Activated CD8-positive, alpha-beta T cell treated with anti-CD3 and anti-CD28 coated beads for 36 hours (primary cell): ENCODE data around the gene GABBR2. TPM values are rescaled to one million over a fixed set of nuclear protein-coding genes. Genes with fewer than 3 reads are reported as not detected.

ENCODE experiments used
- ATAC-seq: fragments of 200-7000 bp; cut with Tn5 transposase; one replicate; pipeline ENCODE4 v1.10.0; 2021; ENCODE audit warnings: mild to moderate bottlenecking, moderate library complexity
- CTCF ChIA-PET: fragments of 350-600 bp; sonication (Branson Sonifier 250); formaldehyde crosslinking; loops from one replicate; lab custom pipeline; 2021; ENCODE audit warnings: antibody characterized with exemption; lab: Charles Lee
- POLR2A ChIA-PET: fragments of 350-600 bp; sonication (Branson Sonifier 250); formaldehyde crosslinking; loops from one replicate; lab custom pipeline; 2021; ENCODE audit warnings: antibody characterized with exemption; lab: Charles Lee
- DNase-seq: peaks from one replicate; pipeline ENCODE4 v3.0.0-alpha.2; 2020
- H3K27ac Mint-ChIP-seq: one replicate; pipeline ENCODE4 v1.8.0; 2021; ENCODE audit warnings: mild to moderate bottlenecking, mixed read lengths
- H3K27me3 Mint-ChIP-seq: one replicate; pipeline ENCODE4 v1.8.0; 2021; ENCODE audit warnings: mixed read lengths
- H3K36me3 Mint-ChIP-seq: one replicate; pipeline ENCODE4 v1.8.0; 2021; ENCODE audit warnings: low read depth, mixed read lengths
- H3K4me1 Mint-ChIP-seq: one replicate; pipeline ENCODE4 v1.8.0; 2021; ENCODE audit warnings: low read depth, mixed read lengths
- H3K4me3 Mint-ChIP-seq: one replicate; pipeline ENCODE4 v1.8.0; 2021; ENCODE audit warnings: mild to moderate bottlenecking, moderate library complexity, mixed read lengths
- H3K9me3 Mint-ChIP-seq: one replicate; pipeline ENCODE4 v1.8.0; 2021; ENCODE audit warnings: mixed read lengths
- CTCF ChIP-seq: fragments of 200-600 bp; IDR thresholded peaks from one replicate; pipeline ENCODE4 v1.8.0; 2022; ENCODE audit warnings: antibody characterized with exemption, mild to moderate bottlenecking
- intact Hi-C: fragments of 100-400 bp; cut with micrococcal nuclease; formaldehyde crosslinking; loops from one replicate; pipeline ENCODE4 v1.10.0; 2022
- total RNA-seq, 2 experiments: library from RNA; stranded (reverse); gene quantifications; one replicate each; pipeline ENCODE4 v1.2.3, GENCODE V29; 2021

GABBR2 gene
- total RNA-seq, 2 experiments from 2014 or later: not detected

- intact Hi-C loops: no loop called here
- ChIA-PET CTCF (no interaction called here), POLR2A (no interaction called here)
- Mint-ChIP-seq H3K4me1 (no peaks in the 10 kb centered on the region), H3K27me3 (peaks cover 7% of the 10 kb centered on the region), H3K27ac (no peak overlapping the region), H3K36me3 (no peaks in the 10 kb centered on the region), H3K4me3 (no peak overlapping the region), H3K9me3 (no peaks in the 10 kb centered on the region)
- no peak for TF ChIP-seq CTCF
- ATAC-seq: no peak
- no peak for DNase-seq
These were observed 302.3 kb downstream of the GABBR2 start for GRCh38 chr9:98406469-98406868.

- ATAC-seq (no peak), DNase-seq (no peak)
- intact Hi-C loops: no loop called here
- Mint-ChIP-seq H3K27me3 (peaks cover 7% of the 10 kb centered on the region), H3K4me3 (no peak overlapping the region), H3K4me1 (no peaks in the 10 kb centered on the region), H3K27ac (no peak overlapping the region), H3K36me3 (no peaks in the 10 kb centered on the region), H3K9me3 (no peaks in the 10 kb centered on the region)
- ChIA-PET CTCF (no interaction called here), POLR2A (no interaction called here)
- TF ChIP-seq CTCF: no peak
These were observed 304.5 kb downstream of the GABBR2 start for GRCh38 chr9:98404237-98404636.

- ATAC-seq (no peak), DNase-seq (no peak)
- no peak overlapping the region for H3K27ac Mint-ChIP-seq
- ChIA-PET CTCF (no interaction called here), POLR2A (interaction anchor here (0.6 kb wide), 1 partner anchor 301 kb away, joined by 3 read pairs; no protein-coding TSS in a partner anchor)
- no peaks in the 10 kb centered on the region for H3K9me3 Mint-ChIP-seq
- no peaks in the 10 kb centered on the region for H3K36me3 Mint-ChIP-seq
- H3K4me1 Mint-ChIP-seq: no peaks in the 10 kb centered on the region
- intact Hi-C loops: no loop called here
- peaks cover 3% of the 10 kb centered on the region for H3K27me3 Mint-ChIP-seq
- TF ChIP-seq CTCF: no peak
- no peak overlapping the region for H3K4me3 Mint-ChIP-seq
These were observed 305.0 kb downstream of the GABBR2 start for GRCh38 chr9:98403715-98404114.

- H3K27ac Mint-ChIP-seq: no peak overlapping the region
- H3K4me3 Mint-ChIP-seq: no peak overlapping the region
- H3K9me3 Mint-ChIP-seq: no peaks in the 10 kb centered on the region
- intact Hi-C loops: no loop called here
- CTCF ChIA-PET: no interaction called here
- no peak for DNase-seq
- no peaks in the 10 kb centered on the region for H3K4me1 Mint-ChIP-seq
- POLR2A ChIA-PET: no interaction called here
- no peaks in the 10 kb centered on the region for H3K36me3 Mint-ChIP-seq
- ATAC-seq: no peak
- no peak for TF ChIP-seq CTCF
- peaks cover 2% of the 10 kb centered on the region for H3K27me3 Mint-ChIP-seq
These were observed 306.5 kb downstream of the GABBR2 start for GRCh38 chr9:98402019-98402840.

GRCh38 chr9:98401140-98402018, 307.4 kb downstream of the GABBR2 start:
- intact Hi-C loops: no loop called here
- no peaks in the 10 kb centered on the region for H3K9me3 Mint-ChIP-seq
- H3K27ac Mint-ChIP-seq: no peak overlapping the region
- H3K27me3 Mint-ChIP-seq: peaks cover 2% of the 10 kb centered on the region
- no peaks in the 10 kb centered on the region for H3K4me1 Mint-ChIP-seq
- H3K4me3 Mint-ChIP-seq: no peak overlapping the region
- TF ChIP-seq CTCF: no peak
- H3K36me3 Mint-ChIP-seq: no peaks in the 10 kb centered on the region
- ChIA-PET POLR2A (no interaction called here), CTCF (no interaction called here)
- ATAC-seq (no peak), DNase-seq (no peak)
